HEK293 (cell line): ENCODE results near the gene DOCK1.

Source experiments
- CTCF ChIA-PET: fragments of 350-600 bp; formaldehyde crosslinking; extraction: SDS; loops from one replicate; lab custom pipeline; 2021; ENCODE audit warnings: antibody characterized with exemption; lab: Yijun Ruan, JAX
- POLR2A ChIA-PET: fragments of 300-600 bp; formaldehyde crosslinking; extraction: SDS; loops from one replicate; lab custom pipeline; 2020; ENCODE audit warnings: antibody characterized with exemption, inconsistent platforms; lab: Yijun Ruan, JAX
- H3K27ac ChIP-seq: fragments of 200-500 bp; sonication (Bioruptor generic); 2 replicates; pipeline ENCODE4 v1.5.1; 2014; ENCODE audit warnings: low read depth, low read length, control low read depth, inconsistent platforms; ENCODE audit errors: extremely low read depth
- H3K36me3 ChIP-seq, 2 experiments: fragments of 200-500 bp in 1 of 2; sonication (Bioruptor generic) in 1 of 2; 1 replicate in 1 of 2; 2 replicates in 1 of 2; pipeline ENCODE4 v1.5.1; 2014 to 2017; ENCODE audit warnings: inconsistent platforms in 2 of 2, low read length in 2 of 2; ENCODE audit not compliant: control insufficient read depth in 2 of 2, insufficient read depth in 1 of 2
- H3K4me1 ChIP-seq: fragments of 200-500 bp; sonication (Bioruptor generic); 2 replicates; pipeline ENCODE4 v1.5.1; 2014; ENCODE audit warnings: mild to moderate bottlenecking, low read length, inconsistent platforms; ENCODE audit not compliant: control insufficient read depth, insufficient read depth
- H3K4me3 ChIP-seq: 2 replicates; pipeline ENCODE4 v1.5.1; 2011; ENCODE audit warnings: low read depth, mild to moderate bottlenecking, control low read depth, low read length, moderate library complexity
- H3K9me3 ChIP-seq: fragments of 200-500 bp; sonication (Bioruptor generic); 2 replicates; pipeline ENCODE4 v1.5.1; 2014; ENCODE audit warnings: low read depth, low read length, inconsistent platforms; ENCODE audit not compliant: control insufficient read depth, insufficient read depth
- BCL11B ChIP-seq: fragments of 450-650 bp; formaldehyde crosslinking; IDR thresholded peaks from 2 replicates; pipeline ENCODE4 v1.5.1; 2016; ENCODE audit warnings: low read depth, missing biosample characterization, missing genetic modification characterization
- GLI2 ChIP-seq: fragments of 450-650 bp; formaldehyde crosslinking; IDR thresholded peaks from 2 replicates; pipeline ENCODE4; 2017; ENCODE audit warnings: missing biosample characterization, missing genetic modification characterization, low read depth, borderline replicate concordance
- GLI4 ChIP-seq: fragments of 450-650 bp; formaldehyde crosslinking; IDR thresholded peaks from 2 replicates; pipeline ENCODE4 v1.5.1; 2016; ENCODE audit warnings: missing biosample characterization, missing genetic modification characterization
- GLIS2 ChIP-seq: fragments of 450-650 bp; formaldehyde crosslinking; IDR thresholded peaks from 2 replicates; pipeline ENCODE4 v1.5.1; 2016; ENCODE audit warnings: missing biosample characterization, missing genetic modification characterization
- KLF7 ChIP-seq: fragments of 450-650 bp; formaldehyde crosslinking; IDR thresholded peaks from 2 replicates; pipeline ENCODE4 v1.5.1; 2016; ENCODE audit warnings: missing biosample characterization, missing genetic modification characterization, borderline replicate concordance
- KLF8 ChIP-seq: fragments of 450-650 bp; formaldehyde crosslinking; IDR thresholded peaks from 2 replicates; pipeline ENCODE4 v1.5.1; 2016; ENCODE audit warnings: missing biosample characterization, missing genetic modification characterization
- SETDB1 ChIP-seq: IDR thresholded peaks from one replicate; pipeline ENCODE4 v1.6.1; 2017; ENCODE audit warnings: mild to moderate bottlenecking, low read length, moderate library complexity, mixed read lengths; ENCODE audit not compliant: insufficient read length
- TCF7L2 ChIP-seq: IDR thresholded peaks from 2 replicates; pipeline ENCODE4 v1.6.1; 2011; ENCODE audit warnings: low read depth, mild to moderate bottlenecking, inconsistent platforms, low read length, moderate library complexity, borderline replicate concordance
- TRIM28 ChIP-seq: IDR thresholded peaks from 2 replicates; pipeline ENCODE4 v1.6.1; 2011; ENCODE audit warnings: low read length, control low read depth, borderline replicate concordance
- ZBTB8A ChIP-seq: fragments of 450-650 bp; formaldehyde crosslinking; IDR thresholded peaks from 2 replicates; pipeline ENCODE4 v1.5.1; 2016; ENCODE audit warnings: missing biosample characterization, missing genetic modification characterization
- ZFP69B ChIP-seq: fragments of 450-650 bp; formaldehyde crosslinking; IDR thresholded peaks from 2 replicates; pipeline ENCODE4 v1.5.1; 2016; ENCODE audit warnings: missing biosample characterization, missing genetic modification characterization
- ZNF10 ChIP-seq: fragments of 450-650 bp; formaldehyde crosslinking; IDR thresholded peaks from 2 replicates; pipeline ENCODE4 v1.5.1; 2017; ENCODE audit warnings: missing biosample characterization, missing genetic modification characterization
- ZNF112 ChIP-seq: fragments of 450-650 bp; formaldehyde crosslinking; IDR thresholded peaks from 2 replicates; pipeline ENCODE4 v1.5.0; 2017; ENCODE audit warnings: missing biosample characterization, missing genetic modification characterization
- ZNF132 ChIP-seq: fragments of 450-650 bp; formaldehyde crosslinking; IDR thresholded peaks from 2 replicates; pipeline ENCODE4 v1.5.1; 2017; ENCODE audit warnings: missing biosample characterization, missing genetic modification characterization, borderline replicate concordance
- ZNF155 ChIP-seq: fragments of 450-650 bp; formaldehyde crosslinking; IDR thresholded peaks from 2 replicates; pipeline ENCODE4 v1.5.1; 2016; ENCODE audit warnings: missing biosample characterization, missing genetic modification characterization
- ZNF157 ChIP-seq: fragments of 450-650 bp; formaldehyde crosslinking; IDR thresholded peaks from 2 replicates; pipeline ENCODE4 v1.5.1; 2016; ENCODE audit warnings: missing biosample characterization, missing genetic modification characterization
- ZNF16 ChIP-seq: fragments of 450-650 bp; formaldehyde crosslinking; IDR thresholded peaks from 2 replicates; pipeline ENCODE4 v1.5.1; 2016; ENCODE audit warnings: low read depth, missing biosample characterization, missing genetic modification characterization
- ZNF175 ChIP-seq: fragments of 450-650 bp; formaldehyde crosslinking; IDR thresholded peaks from 2 replicates; pipeline ENCODE4 v1.5.1; 2016; ENCODE audit warnings: missing biosample characterization, missing genetic modification characterization
- ZNF248 ChIP-seq: fragments of 450-650 bp; formaldehyde crosslinking; IDR thresholded peaks from 2 replicates; pipeline ENCODE4 v1.5.1; 2017; ENCODE audit warnings: missing biosample characterization, missing genetic modification characterization
- ZNF302 ChIP-seq: fragments of 450-650 bp; formaldehyde crosslinking; IDR thresholded peaks from 2 replicates; pipeline ENCODE4 v1.5.1; 2016; ENCODE audit warnings: missing biosample characterization, missing genetic modification characterization, low read depth
- ZNF394 ChIP-seq: fragments of 450-650 bp; formaldehyde crosslinking; IDR thresholded peaks from 2 replicates; pipeline ENCODE4 v1.5.1; 2016; ENCODE audit warnings: missing biosample characterization, missing genetic modification characterization, mild to moderate bottlenecking, moderate library complexity, borderline replicate concordance
- ZNF426 ChIP-seq: fragments of 450-650 bp; formaldehyde crosslinking; IDR thresholded peaks from 2 replicates; pipeline ENCODE4 v1.5.1; 2017; ENCODE audit warnings: missing biosample characterization, missing genetic modification characterization, mild to moderate bottlenecking, inconsistent platforms, moderate library complexity
- ZNF501 ChIP-seq: fragments of 450-650 bp; formaldehyde crosslinking; IDR thresholded peaks from 2 replicates; pipeline ENCODE4 v1.5.1; 2016; ENCODE audit warnings: missing biosample characterization, missing genetic modification characterization
- ZNF555 ChIP-seq: fragments of 450-650 bp; formaldehyde crosslinking; conservative IDR thresholded peaks from 2 replicates; pipeline ENCODE4 v1.5.1; 2017; ENCODE audit warnings: missing biosample characterization, mild to moderate bottlenecking, missing genetic modification characterization, inconsistent platforms
- ZNF571 ChIP-seq: fragments of 450-650 bp; formaldehyde crosslinking; IDR thresholded peaks from 2 replicates; pipeline ENCODE4 v1.5.0; 2017; ENCODE audit warnings: missing biosample characterization, missing genetic modification characterization
- ZNF585B ChIP-seq: fragments of 450-650 bp; formaldehyde crosslinking; IDR thresholded peaks from 2 replicates; pipeline ENCODE4 v1.5.1; 2016; ENCODE audit warnings: missing biosample characterization, missing genetic modification characterization
- ZNF610 ChIP-seq: fragments of 450-650 bp; formaldehyde crosslinking; IDR thresholded peaks from 2 replicates; pipeline ENCODE4 v1.5.1; 2016; ENCODE audit warnings: missing biosample characterization, missing genetic modification characterization, borderline replicate concordance
- ZNF677 ChIP-seq: fragments of 450-650 bp; IDR thresholded peaks from 2 replicates; pipeline ENCODE4 v1.5.0; 2018; ENCODE audit warnings: missing biosample characterization, mild to moderate bottlenecking, missing genetic modification characterization, moderate library complexity
- TF ChIP-seq, protein P1 (sequence below): fragments of 450-650 bp; formaldehyde crosslinking; IDR thresholded peaks from 2 replicates; pipeline ENCODE4 v1.5.1; 2016; ENCODE audit warnings: missing biosample characterization, missing genetic modification characterization, borderline replicate concordance
- TF ChIP-seq, protein P2 (sequence below): fragments of 450-650 bp; formaldehyde crosslinking; IDR thresholded peaks from 2 replicates; pipeline ENCODE4 v1.5.1; 2017; ENCODE audit warnings: missing biosample characterization, missing genetic modification characterization

The DOCK1 gene

DNA sequence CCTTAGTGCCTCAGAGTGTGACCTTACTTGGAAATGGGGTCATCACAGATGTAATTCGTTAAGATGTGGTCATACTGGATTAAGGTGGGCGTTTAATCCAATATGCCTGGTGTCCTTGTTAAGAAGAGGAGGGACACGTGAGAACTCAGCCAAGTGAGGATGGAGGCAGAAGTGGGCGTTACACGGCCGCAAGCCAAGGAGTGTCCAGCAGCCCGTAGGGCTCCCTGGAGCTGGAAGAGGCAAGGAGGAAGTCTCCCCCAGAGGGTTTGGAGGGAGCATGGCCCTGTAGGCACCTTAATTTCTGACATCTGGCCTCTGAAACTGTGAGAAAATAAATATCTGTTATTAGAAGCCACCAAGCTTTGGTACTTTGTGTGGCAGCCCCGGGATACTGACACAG, 21.3 kb downstream of the DOCK1 start:
- CTCF ChIA-PET = no interaction called here
- H3K36me3 ChIP-seq = peaks cover 5 to 12% of the 10 kb centered on the region in 2 experiments; a peak in 2 of 3 replicates
- no peaks in the 10 kb centered on the region for H3K9me3 ChIP-seq
- peaks cover 5% of the 10 kb centered on the region; the same call in 1 of the 2 replicates for H3K4me1 ChIP-seq
- H3K4me3 ChIP-seq = no peak overlapping the region
- H3K27ac ChIP-seq = no peak overlapping the region
- TF ChIP-seq GLIS2 = no peak
- TF ChIP-seq ZNF10 (tag by site-specific recombination) = no peak
- TF ChIP-seq ZNF426 (tag by site-specific recombination) = no peak
- TF ChIP-seq ZNF571 (tag by site-specific recombination) = no peak
- no peak for TF ChIP-seq ZNF302
- no peak for TF ChIP-seq ZNF155 (tag by site-specific recombination)
- no peak for TF ChIP-seq KLF8 (tag by site-specific recombination)
- no peak for TF ChIP-seq SETDB1
- TF ChIP-seq ZNF132 = no peak
- TF ChIP-seq, protein P1, sequence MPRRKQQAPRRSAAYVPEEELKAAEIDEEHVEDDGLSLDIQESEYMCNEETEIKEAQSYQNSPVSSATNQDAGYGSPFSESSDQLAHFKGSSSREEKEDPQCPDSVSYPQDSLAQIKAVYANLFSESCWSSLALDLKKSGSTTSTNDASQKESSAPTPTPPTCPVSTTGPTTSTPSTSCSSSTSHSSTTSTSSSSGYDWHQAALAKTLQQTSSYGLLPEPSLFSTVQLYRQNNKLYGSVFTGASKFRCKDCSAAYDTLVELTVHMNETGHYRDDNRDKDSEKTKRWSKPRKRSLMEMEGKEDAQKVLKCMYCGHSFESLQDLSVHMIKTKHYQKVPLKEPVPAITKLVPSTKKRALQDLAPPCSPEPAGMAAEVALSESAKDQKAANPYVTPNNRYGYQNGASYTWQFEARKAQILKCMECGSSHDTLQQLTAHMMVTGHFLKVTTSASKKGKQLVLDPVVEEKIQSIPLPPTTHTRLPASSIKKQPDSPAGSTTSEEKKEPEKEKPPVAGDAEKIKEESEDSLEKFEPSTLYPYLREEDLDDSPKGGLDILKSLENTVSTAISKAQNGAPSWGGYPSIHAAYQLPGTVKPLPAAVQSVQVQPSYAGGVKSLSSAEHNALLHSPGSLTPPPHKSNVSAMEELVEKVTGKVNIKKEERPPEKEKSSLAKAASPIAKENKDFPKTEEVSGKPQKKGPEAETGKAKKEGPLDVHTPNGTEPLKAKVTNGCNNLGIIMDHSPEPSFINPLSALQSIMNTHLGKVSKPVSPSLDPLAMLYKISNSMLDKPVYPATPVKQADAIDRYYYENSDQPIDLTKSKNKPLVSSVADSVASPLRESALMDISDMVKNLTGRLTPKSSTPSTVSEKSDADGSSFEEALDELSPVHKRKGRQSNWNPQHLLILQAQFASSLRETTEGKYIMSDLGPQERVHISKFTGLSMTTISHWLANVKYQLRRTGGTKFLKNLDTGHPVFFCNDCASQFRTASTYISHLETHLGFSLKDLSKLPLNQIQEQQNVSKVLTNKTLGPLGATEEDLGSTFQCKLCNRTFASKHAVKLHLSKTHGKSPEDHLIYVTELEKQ = no peak
- no peak for TF ChIP-seq GLI2 (tag by site-specific recombination)
- POLR2A ChIA-PET = no interaction called here

DNA sequence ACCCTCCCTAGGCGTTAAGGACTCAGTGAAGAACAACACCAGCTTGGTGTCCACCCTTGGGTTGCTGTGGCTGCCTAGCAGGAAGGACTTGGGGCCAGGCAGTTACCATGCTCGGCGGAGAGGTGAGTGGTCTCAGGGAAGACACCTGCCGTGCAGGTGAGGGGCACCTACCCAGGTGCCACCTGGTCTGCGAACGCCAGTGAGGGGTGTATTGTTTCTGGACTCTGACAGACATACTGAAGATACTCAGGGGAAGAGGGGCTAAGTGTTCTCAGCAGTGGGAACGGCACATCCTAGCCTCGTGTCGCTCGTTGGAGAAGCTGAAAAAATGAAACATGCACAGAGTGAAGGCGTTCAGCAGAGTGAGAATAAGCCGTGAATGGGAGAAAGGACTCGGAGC, 22.6 kb downstream of the DOCK1 start:
- Histone ChIP-seq H3K9me3 (no peaks in the 10 kb centered on the region), H3K4me1 (peaks cover 5% of the 10 kb centered on the region; the same call in 1 of the 2 replicates)
- CTCF ChIA-PET = interaction anchor here (0.6 kb wide), 1 partner anchor 722 kb away, joined by 3 read pairs; no protein-coding TSS in a partner anchor
- POLR2A ChIA-PET = no interaction called here
- TF ChIP-seq ZNF501 (tag by site-specific recombination) = no peak
- no peak for TF ChIP-seq BCL11B (tag by site-specific recombination)
- no peak for TF ChIP-seq ZNF555 (tag by site-specific recombination)
- no peak for TF ChIP-seq ZBTB8A
- TF ChIP-seq, all 188 proteins: peak for 0
- H3K36me3 ChIP-seq = peaks cover 5 to 12% of the 10 kb centered on the region in 2 experiments; a peak in 2 of 3 replicates
- H3K27ac ChIP-seq = no peak overlapping the region
- no peak overlapping the region for H3K4me3 ChIP-seq

DNA sequence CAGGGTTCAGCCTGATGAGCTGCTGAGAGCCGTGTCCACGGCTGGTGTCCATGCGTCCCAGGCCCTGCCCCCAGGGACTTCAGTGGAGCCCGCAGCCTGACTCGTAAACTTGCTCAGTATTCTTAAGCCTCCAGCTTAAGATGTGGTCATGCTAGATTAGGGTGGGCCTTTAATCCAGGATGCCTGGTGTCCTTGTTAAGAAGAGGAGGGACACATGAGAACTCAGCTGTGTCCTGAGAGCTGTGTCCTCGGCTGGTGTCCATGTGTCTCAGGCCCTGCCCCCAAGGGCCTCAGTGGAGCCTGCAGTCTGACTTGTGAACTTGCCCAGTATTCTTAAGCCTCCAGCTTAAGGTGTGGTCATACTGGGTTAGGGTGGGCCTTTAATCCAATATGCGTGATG, 23.0 kb downstream of the DOCK1 start:
- H3K27ac ChIP-seq = no peak overlapping the region
- H3K4me1 ChIP-seq = peaks cover 5% of the 10 kb centered on the region; the same call in 1 of the 2 replicates
- ChIA-PET POLR2A (no interaction called here), CTCF (interaction anchor here (0.6 kb wide), 1 partner anchor 723 kb away, joined by 3 read pairs; no protein-coding TSS in a partner anchor)
- H3K36me3 ChIP-seq = peaks cover 5 to 12% of the 10 kb centered on the region in 2 experiments; a peak in 2 of 3 replicates
- H3K4me3 ChIP-seq = no peak overlapping the region
- H3K9me3 ChIP-seq = no peaks in the 10 kb centered on the region
- TF ChIP-seq GLI4 (no peak), ZNF677 (tag by site-specific recombination) (no peak), ZNF426 (tag by site-specific recombination) (no peak), ZNF112 (tag by site-specific recombination) (no peak), ZNF610 (tag by site-specific recombination) (no peak), ZFP69B (tag by site-specific recombination) (no peak), ZNF157 (tag by site-specific recombination) (no peak), ZNF394 (no peak), ZNF175 (tag by site-specific recombination) (no peak), TCF7L2 (no peak), KLF7 (tag by site-specific recombination) (no peak), ZNF585B (no peak), ZNF16 (no peak), TRIM28 (no peak), ZNF248 (tag by site-specific recombination) (no peak)
- TF ChIP-seq, protein P2, sequence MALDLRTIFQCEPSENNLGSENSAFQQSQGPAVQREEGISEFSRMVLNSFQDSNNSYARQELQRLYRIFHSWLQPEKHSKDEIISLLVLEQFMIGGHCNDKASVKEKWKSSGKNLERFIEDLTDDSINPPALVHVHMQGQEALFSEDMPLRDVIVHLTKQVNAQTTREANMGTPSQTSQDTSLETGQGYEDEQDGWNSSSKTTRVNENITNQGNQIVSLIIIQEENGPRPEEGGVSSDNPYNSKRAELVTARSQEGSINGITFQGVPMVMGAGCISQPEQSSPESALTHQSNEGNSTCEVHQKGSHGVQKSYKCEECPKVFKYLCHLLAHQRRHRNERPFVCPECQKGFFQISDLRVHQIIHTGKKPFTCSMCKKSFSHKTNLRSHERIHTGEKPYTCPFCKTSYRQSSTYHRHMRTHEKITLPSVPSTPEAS (tag by site-specific recombination) = no peak
